WTC11 (cell line): ENCODE measurements around the gene IGFBP4. TPM values are rescaled to one million over a fixed set of nuclear protein-coding genes. Genes with fewer than 3 reads are reported as not detected.

Experiments used
- ATAC-seq: fragments of 200-7000 bp; cut with Tn5 transposase; 2 replicates; pipeline ENCODE4 v1.10.0; 2021; ENCODE audit warnings: mild to moderate bottlenecking, moderate library complexity
- CTCF ChIA-PET: fragments of 300-600 bp; sonication (Branson Sonifier 250); formaldehyde crosslinking; loops from one replicate; lab custom pipeline; 2021; ENCODE audit warnings: antibody characterized with exemption; lab: Charles Lee
- POLR2A ChIA-PET: fragments of 350-600 bp; sonication (Branson Sonifier 250); formaldehyde crosslinking; loops from one replicate; lab custom pipeline; 2021; ENCODE audit warnings: antibody characterized with exemption; lab: Charles Lee
- DNase-seq: peaks from one replicate; pipeline ENCODE4 v3.0.0; 2021; ENCODE audit warnings: low spot score
- H3K27ac Mint-ChIP-seq: 2 replicates; pipeline ENCODE4 v1.8.0; 2021; ENCODE audit warnings: mixed read lengths
- H3K27me3 Mint-ChIP-seq: 2 replicates; pipeline ENCODE4 v1.8.0; 2021; ENCODE audit warnings: low read depth, mild to moderate bottlenecking, moderate library complexity, mixed read lengths
- H3K36me3 Mint-ChIP-seq: 2 replicates; pipeline ENCODE4 v1.8.0; 2021; ENCODE audit warnings: mixed read lengths
- H3K4me1 Mint-ChIP-seq: 2 replicates; pipeline ENCODE4 v1.8.0; 2022; ENCODE audit warnings: mixed read lengths
- H3K4me3 Mint-ChIP-seq: 2 replicates; pipeline ENCODE4 v1.8.0; 2021; ENCODE audit warnings: mild to moderate bottlenecking, moderate library complexity, mixed read lengths
- H3K9me3 Mint-ChIP-seq: 2 replicates; pipeline ENCODE4 v1.8.0; 2021; ENCODE audit warnings: mixed read lengths
- CREM ChIP-seq: sonication (generic); formaldehyde crosslinking; IDR thresholded peaks from 2 replicates; pipeline ENCODE4 v1.8.1; 2022; ENCODE audit warnings: mild to moderate bottlenecking, missing genetic modification reagents, moderate library complexity
- FOXP1 ChIP-seq: sonication (generic); formaldehyde crosslinking; IDR thresholded peaks from 2 replicates; pipeline ENCODE4 v1.8.0; 2022; ENCODE audit warnings: missing genetic modification reagents, mild to moderate bottlenecking, moderate library complexity, borderline replicate concordance
- GTF2I ChIP-seq: fragments of 250-450 bp; sonication (Bioruptor Pico); conservative IDR thresholded peaks from 2 replicates; pipeline ENCODE4 v1.4.0; 2021; ENCODE audit warnings: mild to moderate bottlenecking
- JUN ChIP-seq: sonication (generic); formaldehyde crosslinking; IDR thresholded peaks from 2 replicates; pipeline ENCODE4 v1.8.0; 2023; ENCODE audit warnings: mild to moderate bottlenecking, missing genetic modification reagents
- PRRX2 ChIP-seq: fragments of 250-450 bp; sonication (Bioruptor Pico); IDR thresholded peaks from 2 replicates; pipeline ENCODE4 v1.8.0; 2021; ENCODE audit warnings: mild to moderate bottlenecking
- SMAD3 ChIP-seq: sonication (generic); formaldehyde crosslinking; IDR thresholded peaks from 2 replicates; pipeline ENCODE4 v1.8.0; 2022; ENCODE audit warnings: missing genetic modification reagents, mild to moderate bottlenecking, borderline replicate concordance
- TCF7 ChIP-seq: sonication (generic); formaldehyde crosslinking; IDR thresholded peaks from 2 replicates; pipeline ENCODE4 v1.8.0; 2022; ENCODE audit warnings: mild to moderate bottlenecking, low read depth, missing genetic modification reagents, moderate library complexity
- TEAD1 ChIP-seq: sonication (generic); formaldehyde crosslinking; IDR thresholded peaks from 2 replicates; pipeline ENCODE4 v1.8.0; 2022; ENCODE audit warnings: mild to moderate bottlenecking, missing genetic modification reagents
- TEAD4 ChIP-seq: sonication (generic); formaldehyde crosslinking; IDR thresholded peaks from 2 replicates; pipeline ENCODE4 v1.8.0; 2022; ENCODE audit warnings: mild to moderate bottlenecking, missing genetic modification reagents
- TP53 ChIP-seq: sonication (generic); formaldehyde crosslinking; IDR thresholded peaks from 2 replicates; pipeline ENCODE4 v1.8.1; 2023; ENCODE audit warnings: mild to moderate bottlenecking, missing genetic modification reagents
- ZNF232 ChIP-seq: sonication (generic); formaldehyde crosslinking; IDR thresholded peaks from 2 replicates; pipeline ENCODE4 v1.8.0; 2022; ENCODE audit warnings: mild to moderate bottlenecking, missing genetic modification reagents
- ZNF396 ChIP-seq: fragments of 250-450 bp; sonication (Bioruptor Pico); IDR thresholded peaks from 2 replicates; pipeline ENCODE4 v1.8.0; 2021; ENCODE audit warnings: mild to moderate bottlenecking, moderate library complexity, borderline replicate concordance
- ZNF671 ChIP-seq: fragments of 250-450 bp; sonication (Bioruptor Pico); IDR thresholded peaks from 2 replicates; pipeline ENCODE4 v1.8.0; 2021; ENCODE audit warnings: mild to moderate bottlenecking
- total RNA-seq: library from RNA; stranded (reverse); gene quantifications from 3 replicates; pipeline ENCODE4 v1.2.3, GENCODE V29; 2021
- TF ChIP-seq, protein P1 (sequence below): fragments of 250-450 bp; sonication (Bioruptor Pico); IDR thresholded peaks from 2 replicates; pipeline ENCODE4 v1.9.0; 2021; ENCODE audit warnings: mild to moderate bottlenecking
- TF ChIP-seq, protein P2 (sequence below): sonication (generic); formaldehyde crosslinking; IDR thresholded peaks from 2 replicates; pipeline ENCODE4 v1.8.0; 2023; ENCODE audit warnings: mild to moderate bottlenecking, missing genetic modification reagents
- TF ChIP-seq, protein P3 (sequence below): sonication (generic); formaldehyde crosslinking; IDR thresholded peaks from 2 replicates; pipeline ENCODE4 v1.8.1; 2023; ENCODE audit warnings: mild to moderate bottlenecking, missing genetic modification reagents, moderate library complexity
- TF ChIP-seq, protein P4 (sequence below): sonication (generic); formaldehyde crosslinking; IDR thresholded peaks from 2 replicates; pipeline ENCODE4 v1.8.1; 2022; ENCODE audit warnings: missing genetic modification reagents, borderline replicate concordance
- TF ChIP-seq, protein P5 (sequence below): sonication (generic); formaldehyde crosslinking; IDR thresholded peaks from 2 replicates; pipeline ENCODE4 v1.8.1; 2023; ENCODE audit warnings: mild to moderate bottlenecking, missing genetic modification reagents
- TF ChIP-seq, protein P6 (sequence below): sonication (generic); formaldehyde crosslinking; IDR thresholded peaks from 2 replicates; pipeline ENCODE4 v1.8.0; 2022; ENCODE audit warnings: mild to moderate bottlenecking, missing genetic modification reagents

Gene IGFBP4
- total RNA-seq, 1 experiment from 2014 or later = 172 TPM

DNA sequence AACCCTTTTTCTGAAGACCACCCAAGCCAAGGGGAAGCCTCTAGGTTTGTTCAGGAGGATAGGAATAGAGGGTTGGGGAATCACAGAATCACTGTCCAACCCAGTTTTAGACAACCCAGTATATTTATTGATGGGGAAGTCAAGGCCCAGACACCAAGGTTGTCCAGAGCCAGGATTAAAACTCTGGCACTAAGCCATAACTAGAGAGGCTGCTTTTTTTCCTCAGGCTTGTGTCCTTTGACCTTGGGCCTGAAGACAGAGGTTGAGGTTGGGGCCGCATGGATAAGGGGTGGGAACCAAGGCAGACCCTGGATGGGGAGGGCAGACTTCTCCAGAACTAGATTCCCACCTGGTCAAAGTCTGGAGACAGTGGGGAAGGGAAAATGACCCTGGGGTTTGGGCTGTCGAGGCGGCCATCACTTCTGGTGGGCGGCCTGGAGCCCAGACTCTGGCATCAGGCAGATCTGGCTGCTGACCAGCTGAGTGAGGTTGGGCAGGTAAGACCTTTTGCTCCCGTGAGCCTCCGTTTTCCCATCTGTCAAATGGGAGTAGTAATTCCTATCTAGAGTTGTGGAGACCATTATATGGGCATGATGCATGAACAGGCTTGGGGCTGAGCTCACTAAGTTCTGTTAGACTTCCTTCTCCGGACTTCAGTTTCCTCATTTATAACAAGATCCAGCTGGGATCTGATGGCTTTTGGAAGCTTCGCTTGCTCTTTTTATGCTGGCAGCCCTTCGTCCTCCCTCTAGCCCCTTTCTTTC is 17.9 kb downstream of the IGFBP4 start:
- no peak for TF ChIP-seq PRRX2 (CRISPR knock-in tag)
- TF ChIP-seq CREM (CRISPR knock-in tag) = no peak
- TF ChIP-seq GTF2I (CRISPR knock-in tag) = no peak
- TF ChIP-seq TEAD1 (CRISPR knock-in tag) = no peak
- TF ChIP-seq, protein P1, sequence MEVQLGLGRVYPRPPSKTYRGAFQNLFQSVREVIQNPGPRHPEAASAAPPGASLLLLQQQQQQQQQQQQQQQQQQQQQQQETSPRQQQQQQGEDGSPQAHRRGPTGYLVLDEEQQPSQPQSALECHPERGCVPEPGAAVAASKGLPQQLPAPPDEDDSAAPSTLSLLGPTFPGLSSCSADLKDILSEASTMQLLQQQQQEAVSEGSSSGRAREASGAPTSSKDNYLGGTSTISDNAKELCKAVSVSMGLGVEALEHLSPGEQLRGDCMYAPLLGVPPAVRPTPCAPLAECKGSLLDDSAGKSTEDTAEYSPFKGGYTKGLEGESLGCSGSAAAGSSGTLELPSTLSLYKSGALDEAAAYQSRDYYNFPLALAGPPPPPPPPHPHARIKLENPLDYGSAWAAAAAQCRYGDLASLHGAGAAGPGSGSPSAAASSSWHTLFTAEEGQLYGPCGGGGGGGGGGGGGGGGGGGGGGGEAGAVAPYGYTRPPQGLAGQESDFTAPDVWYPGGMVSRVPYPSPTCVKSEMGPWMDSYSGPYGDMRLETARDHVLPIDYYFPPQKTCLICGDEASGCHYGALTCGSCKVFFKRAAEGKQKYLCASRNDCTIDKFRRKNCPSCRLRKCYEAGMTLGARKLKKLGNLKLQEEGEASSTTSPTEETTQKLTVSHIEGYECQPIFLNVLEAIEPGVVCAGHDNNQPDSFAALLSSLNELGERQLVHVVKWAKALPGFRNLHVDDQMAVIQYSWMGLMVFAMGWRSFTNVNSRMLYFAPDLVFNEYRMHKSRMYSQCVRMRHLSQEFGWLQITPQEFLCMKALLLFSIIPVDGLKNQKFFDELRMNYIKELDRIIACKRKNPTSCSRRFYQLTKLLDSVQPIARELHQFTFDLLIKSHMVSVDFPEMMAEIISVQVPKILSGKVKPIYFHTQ (CRISPR knock-in tag) = no peak
- no peak for TF ChIP-seq ZNF671 (CRISPR knock-in tag)
- TF ChIP-seq ZNF396 (CRISPR knock-in tag) = no peak
- TF ChIP-seq, protein P2, sequence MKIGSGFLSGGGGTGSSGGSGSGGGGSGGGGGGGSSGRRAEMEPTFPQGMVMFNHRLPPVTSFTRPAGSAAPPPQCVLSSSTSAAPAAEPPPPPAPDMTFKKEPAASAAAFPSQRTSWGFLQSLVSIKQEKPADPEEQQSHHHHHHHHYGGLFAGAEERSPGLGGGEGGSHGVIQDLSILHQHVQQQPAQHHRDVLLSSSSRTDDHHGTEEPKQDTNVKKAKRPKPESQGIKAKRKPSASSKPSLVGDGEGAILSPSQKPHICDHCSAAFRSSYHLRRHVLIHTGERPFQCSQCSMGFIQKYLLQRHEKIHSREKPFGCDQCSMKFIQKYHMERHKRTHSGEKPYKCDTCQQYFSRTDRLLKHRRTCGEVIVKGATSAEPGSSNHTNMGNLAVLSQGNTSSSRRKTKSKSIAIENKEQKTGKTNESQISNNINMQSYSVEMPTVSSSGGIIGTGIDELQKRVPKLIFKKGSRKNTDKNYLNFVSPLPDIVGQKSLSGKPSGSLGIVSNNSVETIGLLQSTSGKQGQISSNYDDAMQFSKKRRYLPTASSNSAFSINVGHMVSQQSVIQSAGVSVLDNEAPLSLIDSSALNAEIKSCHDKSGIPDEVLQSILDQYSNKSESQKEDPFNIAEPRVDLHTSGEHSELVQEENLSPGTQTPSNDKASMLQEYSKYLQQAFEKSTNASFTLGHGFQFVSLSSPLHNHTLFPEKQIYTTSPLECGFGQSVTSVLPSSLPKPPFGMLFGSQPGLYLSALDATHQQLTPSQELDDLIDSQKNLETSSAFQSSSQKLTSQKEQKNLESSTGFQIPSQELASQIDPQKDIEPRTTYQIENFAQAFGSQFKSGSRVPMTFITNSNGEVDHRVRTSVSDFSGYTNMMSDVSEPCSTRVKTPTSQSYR (CRISPR knock-in tag) = no peak
- no peak for TF ChIP-seq ZNF232 (CRISPR knock-in tag)
- TF ChIP-seq, protein P3, sequence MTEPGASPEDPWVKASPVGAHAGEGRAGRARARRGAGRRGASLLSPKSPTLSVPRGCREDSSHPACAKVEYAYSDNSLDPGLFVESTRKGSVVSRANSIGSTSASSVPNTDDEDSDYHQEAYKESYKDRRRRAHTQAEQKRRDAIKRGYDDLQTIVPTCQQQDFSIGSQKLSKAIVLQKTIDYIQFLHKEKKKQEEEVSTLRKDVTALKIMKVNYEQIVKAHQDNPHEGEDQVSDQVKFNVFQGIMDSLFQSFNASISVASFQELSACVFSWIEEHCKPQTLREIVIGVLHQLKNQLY = no peak
- TF ChIP-seq JUN (CRISPR knock-in tag) = no peak
- TF ChIP-seq FOXP1 (CRISPR knock-in tag) = no peak
- TF ChIP-seq, protein P4, sequence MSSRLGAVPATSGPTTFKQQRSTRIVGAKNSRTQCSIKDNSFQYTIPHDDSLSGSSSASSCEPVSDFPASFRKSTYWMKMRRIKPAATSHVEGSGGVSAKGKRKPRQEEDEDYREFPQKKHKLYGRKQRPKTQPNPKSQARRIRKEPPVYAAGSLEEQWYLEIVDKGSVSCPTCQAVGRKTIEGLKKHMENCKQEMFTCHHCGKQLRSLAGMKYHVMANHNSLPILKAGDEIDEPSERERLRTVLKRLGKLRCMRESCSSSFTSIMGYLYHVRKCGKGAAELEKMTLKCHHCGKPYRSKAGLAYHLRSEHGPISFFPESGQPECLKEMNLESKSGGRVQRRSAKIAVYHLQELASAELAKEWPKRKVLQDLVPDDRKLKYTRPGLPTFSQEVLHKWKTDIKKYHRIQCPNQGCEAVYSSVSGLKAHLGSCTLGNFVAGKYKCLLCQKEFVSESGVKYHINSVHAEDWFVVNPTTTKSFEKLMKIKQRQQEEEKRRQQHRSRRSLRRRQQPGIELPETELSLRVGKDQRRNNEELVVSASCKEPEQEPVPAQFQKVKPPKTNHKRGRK = no peak
- TF ChIP-seq, protein P5, sequence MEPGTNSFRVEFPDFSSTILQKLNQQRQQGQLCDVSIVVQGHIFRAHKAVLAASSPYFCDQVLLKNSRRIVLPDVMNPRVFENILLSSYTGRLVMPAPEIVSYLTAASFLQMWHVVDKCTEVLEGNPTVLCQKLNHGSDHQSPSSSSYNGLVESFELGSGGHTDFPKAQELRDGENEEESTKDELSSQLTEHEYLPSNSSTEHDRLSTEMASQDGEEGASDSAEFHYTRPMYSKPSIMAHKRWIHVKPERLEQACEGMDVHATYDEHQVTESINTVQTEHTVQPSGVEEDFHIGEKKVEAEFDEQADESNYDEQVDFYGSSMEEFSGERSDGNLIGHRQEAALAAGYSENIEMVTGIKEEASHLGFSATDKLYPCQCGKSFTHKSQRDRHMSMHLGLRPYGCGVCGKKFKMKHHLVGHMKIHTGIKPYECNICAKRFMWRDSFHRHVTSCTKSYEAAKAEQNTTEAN = no peak
- TF ChIP-seq SMAD3 (CRISPR knock-in tag) = no peak
- TF ChIP-seq, protein P6, sequence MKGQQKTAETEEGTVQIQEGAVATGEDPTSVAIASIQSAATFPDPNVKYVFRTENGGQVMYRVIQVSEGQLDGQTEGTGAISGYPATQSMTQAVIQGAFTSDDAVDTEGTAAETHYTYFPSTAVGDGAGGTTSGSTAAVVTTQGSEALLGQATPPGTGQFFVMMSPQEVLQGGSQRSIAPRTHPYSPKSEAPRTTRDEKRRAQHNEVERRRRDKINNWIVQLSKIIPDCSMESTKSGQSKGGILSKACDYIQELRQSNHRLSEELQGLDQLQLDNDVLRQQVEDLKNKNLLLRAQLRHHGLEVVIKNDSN (CRISPR knock-in tag) = no peak
- TF ChIP-seq TCF7 (CRISPR knock-in tag) = no peak
- TF ChIP-seq TP53 (CRISPR knock-in tag) = no peak
- no peak for TF ChIP-seq TEAD4 (CRISPR knock-in tag)
- H3K36me3 Mint-ChIP-seq = peaks cover 8% of the 10 kb centered on the region; the same call in 1 of the 2 replicates
- ChIA-PET CTCF (interaction anchor here (0.5 to 3.0 kb wide), 6 partner anchors 10 to 71 kb away, joined by 3 to 25 read pairs (median 4); partner anchors contain the start of gene IGFBP4), POLR2A (interaction anchor here (1.2 kb wide), 1 partner anchor 17 kb away, joined by 4 read pairs; no protein-coding TSS in a partner anchor)
- no peak for DNase-seq
- H3K4me3 Mint-ChIP-seq = no peak overlapping the region
- H3K27me3 Mint-ChIP-seq = peaks cover 3% of the 10 kb centered on the region
- no peak overlapping the region for H3K27ac Mint-ChIP-seq
- no peak for ATAC-seq
- 0 out of 2 replicates have a peak, but pooled peaks cover 4% of the 10 kb centered on the region for H3K9me3 Mint-ChIP-seq
- H3K4me1 Mint-ChIP-seq = peaks cover 73% of the 10 kb centered on the region
